ENCODE measurements around the gene UBL4B. TPM values are rescaled to one million over a fixed set of nuclear protein-coding genes. Genes with fewer than 3 reads are reported as not detected.

Gene UBL4B
- total RNA-seq, 4 donors from 2014 or later: 0.16 TPM; not detected in 3

- Histone ChIP-seq H3K4me1 (peaks cover 0 to 3% of the 10 kb centered on the region in 2 donors), H3K4me3 (peak overlapping the region in 2 of 4 donors; percentile 6 to 25), H3K9me3 (no peaks in the 10 kb centered on the region), H3K27me3 (peaks cover 43 to 48% (median 46%) of the 10 kb centered on the region in 3 donors), H3K27ac (no peak overlapping the region), H3K36me3 (no peaks in the 10 kb centered on the region)
- in situ Hi-C loops (cut with MboI; ENCODE audit: low sequenced_read_pairs in 4 of 4): no loop called here
- TF ChIP-seq POLR2A (IDR thresholded peaks at IDR 0.05) (no peak), CTCF (IDR thresholded peaks at IDR 0.05 in 4 of 5, conservative IDR thresholded peaks at IDR 0.05 in 1 of 5) (no peak)
- intact Hi-C loops (cut with DNase I; ENCODE audit: low total_unique reads): no loop called here
- ATAC-seq (no peak), DNase-seq (no peak)
Measured at GRCh38 chr1:110151175-110151669, 39.0 kb downstream of the UBL4B start.

- no peak overlapping the region for H3K4me3 ChIP-seq
- peaks cover 42 to 48% (median 43%) of the 10 kb centered on the region in 3 donors for H3K27me3 ChIP-seq
- intact Hi-C loops (cut with DNase I; ENCODE audit: low total_unique reads) (no loop called here), in situ Hi-C loops (cut with MboI; ENCODE audit: low sequenced_read_pairs in 4 of 4) (no loop called here)
- H3K36me3 ChIP-seq: no peaks in the 10 kb centered on the region
- peaks cover 0 to 3% of the 10 kb centered on the region in 2 donors for H3K4me1 ChIP-seq
- no peak for DNase-seq
- TF ChIP-seq POLR2A (IDR thresholded peaks at IDR 0.05) (no peak), CTCF (IDR thresholded peaks at IDR 0.05 in 4 of 5, conservative IDR thresholded peaks at IDR 0.05 in 1 of 5) (no peak)
- H3K27ac ChIP-seq: no peak overlapping the region
- H3K9me3 ChIP-seq: no peaks in the 10 kb centered on the region
- no peak for ATAC-seq
Measured at GRCh38 chr1:110152133-110152785, 40.0 kb downstream of the UBL4B start.

- no peak for ATAC-seq
- H3K36me3 ChIP-seq: no peaks in the 10 kb centered on the region
- in situ Hi-C loops (cut with MboI; ENCODE audit: low sequenced_read_pairs in 4 of 4): no loop called here
- DNase-seq: no peak
- H3K27me3 ChIP-seq: peaks cover 36 to 41% (median 38%) of the 10 kb centered on the region in 3 donors
- no peak overlapping the region for H3K4me3 ChIP-seq
- H3K9me3 ChIP-seq: no peaks in the 10 kb centered on the region
- H3K4me1 ChIP-seq: peaks cover 0 to 3% of the 10 kb centered on the region in 2 donors
- no peak overlapping the region for H3K27ac ChIP-seq
- intact Hi-C loops (cut with DNase I; ENCODE audit: low total_unique reads): no loop called here
- TF ChIP-seq CTCF (IDR thresholded peaks at IDR 0.05 in 4 of 5, conservative IDR thresholded peaks at IDR 0.05 in 1 of 5) (no peak), POLR2A (IDR thresholded peaks at IDR 0.05) (no peak)
Measured at GRCh38 chr1:110153407-110153950, 41.2 kb downstream of the UBL4B start.

- Histone ChIP-seq H3K27ac (no peak overlapping the region), H3K4me1 (no peaks in the 10 kb centered on the region), H3K27me3 (peaks cover 13 to 22% (median 19%) of the 10 kb centered on the region in 3 donors), H3K4me3 (no peak overlapping the region), H3K9me3 (no peaks in the 10 kb centered on the region), H3K36me3 (no peaks in the 10 kb centered on the region)
- DNase-seq (no peak), ATAC-seq (no peak)
- in situ Hi-C loops (cut with MboI; ENCODE audit: low sequenced_read_pairs in 4 of 4): no loop called here
- TF ChIP-seq POLR2A (IDR thresholded peaks at IDR 0.05): no peak
- TF ChIP-seq CTCF (IDR thresholded peaks at IDR 0.05 in 4 of 5, conservative IDR thresholded peaks at IDR 0.05 in 1 of 5): no peak
- intact Hi-C loops (cut with DNase I; ENCODE audit: low total_unique reads): no loop called here
Measured at GRCh38 chr1:110155878-110156522, 43.8 kb downstream of the UBL4B start.

Data from gastrocnemius medialis (tissue), 4 donors.